ENCODE results near the gene STT3B. TPM values are rescaled to one million over a fixed set of nuclear protein-coding genes. Genes with fewer than 3 reads are reported as not detected.

The STT3B gene
- polyA plus RNA-seq, 4 donors, result 154 to 212 (median 199) TPM

- no peak for DNase-seq (ENCODE audit: low read depth in 4 of 4, low spot score in 3 of 4)
Measured at GRCh38 chr3:31635545-31635944, 102.8 kb downstream of the STT3B start.

GRCh38 chr3:31636049-31636448 lies 103.3 kb downstream of the STT3B start:
- no peak for DNase-seq (ENCODE audit: low read depth in 4 of 4, low spot score in 3 of 4)

GRCh38 chr3:31636694-31637442 lies 104.1 kb downstream of the STT3B start:
- DNase-seq (ENCODE audit: low read depth in 4 of 4, low spot score in 3 of 4), result no peak

- no peak for DNase-seq (ENCODE audit: low read depth in 4 of 4, low spot score in 3 of 4)
Measured at GRCh38 chr3:31639828-31640227, 107.1 kb downstream of the STT3B start.

- DNase-seq (ENCODE audit: low read depth in 4 of 4, low spot score in 3 of 4), result no peak
Measured at GRCh38 chr3:31645256-31645655, 112.5 kb downstream of the STT3B start.

- DNase-seq (ENCODE audit: low read depth in 4 of 4, low spot score in 3 of 4), result no peak
Measured at GRCh38 chr3:31648286-31648968, 115.7 kb downstream of the STT3B start.

GRCh38 chr3:31652296-31652695 lies 119.6 kb downstream of the STT3B start:
- no peak for DNase-seq (ENCODE audit: low read depth in 4 of 4, low spot score in 3 of 4)

- no peak for DNase-seq (ENCODE audit: low read depth in 4 of 4, low spot score in 3 of 4)
Measured at GRCh38 chr3:31653464-31653863, 120.7 kb downstream of the STT3B start.

- no peak for DNase-seq (ENCODE audit: low read depth in 4 of 4, low spot score in 3 of 4)
Measured at GRCh38 chr3:31654998-31655397, 122.3 kb downstream of the STT3B start.

- DNase-seq (ENCODE audit: low read depth in 4 of 4, low spot score in 3 of 4), result no peak
Measured at GRCh38 chr3:31659246-31659645, 126.5 kb downstream of the STT3B start.

GRCh38 chr3:31661286-31661685 lies 128.6 kb downstream of the STT3B start:
- DNase-seq (ENCODE audit: low read depth in 4 of 4, low spot score in 3 of 4), result no peak

GRCh38 chr3:31661993-31662670 lies 129.4 kb downstream of the STT3B start:
- DNase-seq (ENCODE audit: low read depth in 4 of 4, low spot score in 3 of 4), result no peak

GRCh38 chr3:31664031-31664430 lies 131.3 kb downstream of the STT3B start:
- DNase-seq (ENCODE audit: low read depth in 4 of 4, low spot score in 3 of 4), result no peak

GRCh38 chr3:31667582-31667981 lies 134.9 kb downstream of the STT3B start:
- no peak for DNase-seq (ENCODE audit: low read depth in 4 of 4, low spot score in 3 of 4)

GRCh38 chr3:31668242-31668641 lies 135.5 kb downstream of the STT3B start:
- no peak for DNase-seq (ENCODE audit: low read depth in 4 of 4, low spot score in 3 of 4)

- DNase-seq (ENCODE audit: low read depth in 4 of 4, low spot score in 3 of 4), result no peak
Measured at GRCh38 chr3:31670136-31670535, 137.4 kb downstream of the STT3B start.

GRCh38 chr3:31670722-31671121 lies 138.0 kb downstream of the STT3B start:
- DNase-seq (ENCODE audit: low read depth in 4 of 4, low spot score in 3 of 4), result no peak

- no peak for DNase-seq (ENCODE audit: low read depth in 4 of 4, low spot score in 3 of 4)
Measured at GRCh38 chr3:31671451-31671850, 138.7 kb downstream of the STT3B start.

- no peak for DNase-seq (ENCODE audit: low read depth in 4 of 4, low spot score in 3 of 4)
Measured at GRCh38 chr3:31671976-31672375, 139.3 kb downstream of the STT3B start.

- DNase-seq (ENCODE audit: low read depth in 4 of 4, low spot score in 3 of 4), result no peak
Measured at GRCh38 chr3:31673950-31674349, 141.2 kb downstream of the STT3B start.

- no peak for DNase-seq (ENCODE audit: low read depth in 4 of 4, low spot score in 3 of 4)
Measured at GRCh38 chr3:31676556-31676955, 143.8 kb downstream of the STT3B start.
